Measurements from ENCODE around the gene KRT36. TPM values are rescaled to one million over a fixed set of nuclear protein-coding genes. Genes with fewer than 3 reads are reported as not detected.

Gene KRT36
- total RNA-seq, 4 donors from 2014 or later = 0.38 TPM; not detected in 3

- Histone ChIP-seq H3K4me1 (no peaks in the 10 kb centered on the region), H3K27me3 (peaks cover 0 to 8% (median 0%) of the 10 kb centered on the region in 4 donors), H3K4me3 (no peak overlapping the region), H3K36me3 (no peaks in the 10 kb centered on the region), H3K9me3 (no peaks in the 10 kb centered on the region), H3K27ac (no peak overlapping the region)
- intact Hi-C loops (cut with DNase I) = no loop called here
- TF ChIP-seq CTCF (IDR thresholded peaks at IDR 0.05) = no peak
- TF ChIP-seq POLR2A (IDR thresholded peaks at IDR 0.05) = no peak
- no peak for DNase-seq
- WGBS, 2 donors = 78 to 85% methylated on average over 8 of the region's 8 CpGs
These were observed 4.5 kb downstream of the KRT36 start for GRCh38 chr17:41484920-41485904.

- H3K27ac ChIP-seq = no peak overlapping the region
- intact Hi-C loops (cut with DNase I) = no loop called here
- no peak overlapping the region for H3K4me3 ChIP-seq
- H3K36me3 ChIP-seq = no peaks in the 10 kb centered on the region
- TF ChIP-seq POLR2A (IDR thresholded peaks at IDR 0.05) = no peak
- no peaks in the 10 kb centered on the region for H3K4me1 ChIP-seq
- no peak for DNase-seq
- peaks cover 0 to 8% (median 0%) of the 10 kb centered on the region in 4 donors for H3K27me3 ChIP-seq
- H3K9me3 ChIP-seq = no peaks in the 10 kb centered on the region
- 80 to 94% methylated on average over 3 to 6 of the region's 7 CpGs for WGBS, 2 donors
These were observed 5.5 kb downstream of the KRT36 start for GRCh38 chr17:41483991-41484826.

GRCh38 chr17:41483531-41483930, 6.2 kb downstream of the KRT36 start:
- 85 to 86% methylated on average over 9 of the region's 9 CpGs for WGBS, 2 donors
- H3K4me3 ChIP-seq = no peak overlapping the region
- H3K36me3 ChIP-seq = no peaks in the 10 kb centered on the region
- H3K9me3 ChIP-seq = no peaks in the 10 kb centered on the region
- H3K27ac ChIP-seq = no peak overlapping the region
- DNase-seq = no peak
- no peaks in the 10 kb centered on the region for H3K4me1 ChIP-seq
- no peak for TF ChIP-seq POLR2A (IDR thresholded peaks at IDR 0.05)
- no peak for TF ChIP-seq CTCF (IDR thresholded peaks at IDR 0.05)
- intact Hi-C loops (cut with DNase I) = no loop called here
- H3K27me3 ChIP-seq = peaks cover 0 to 8% (median 0%) of the 10 kb centered on the region in 4 donors

- intact Hi-C loops (cut with DNase I) = no loop called here
- no peak for DNase-seq
- no peak within 1 kb of the TSS for H3K4me3 ChIP-seq
- no peaks in the 10 kb centered on the region for H3K9me3 ChIP-seq
- 94 to 100% methylated on average over 2 of the region's 2 CpGs for WGBS, 2 donors
- H3K27me3 ChIP-seq = no peaks in the 10 kb centered on the region
- no peak within 1 kb of the TSS for H3K27ac ChIP-seq
- no peaks in the 10 kb centered on the region for H3K36me3 ChIP-seq
- no peaks in the 10 kb centered on the region for H3K4me1 ChIP-seq
- TF ChIP-seq POLR2A (IDR thresholded peaks at IDR 0.05) (no peak), CTCF (IDR thresholded peaks at IDR 0.05) (no peak)
These were observed 8.7 kb downstream of the KRT36 start, which contains the start of gene KRT35 for GRCh38 chr17:41481036-41481435. KRT35 (minus strand) TSS chr17:41481151; CDS start chr17:41481097, 54 bp downstream.

DNA sequence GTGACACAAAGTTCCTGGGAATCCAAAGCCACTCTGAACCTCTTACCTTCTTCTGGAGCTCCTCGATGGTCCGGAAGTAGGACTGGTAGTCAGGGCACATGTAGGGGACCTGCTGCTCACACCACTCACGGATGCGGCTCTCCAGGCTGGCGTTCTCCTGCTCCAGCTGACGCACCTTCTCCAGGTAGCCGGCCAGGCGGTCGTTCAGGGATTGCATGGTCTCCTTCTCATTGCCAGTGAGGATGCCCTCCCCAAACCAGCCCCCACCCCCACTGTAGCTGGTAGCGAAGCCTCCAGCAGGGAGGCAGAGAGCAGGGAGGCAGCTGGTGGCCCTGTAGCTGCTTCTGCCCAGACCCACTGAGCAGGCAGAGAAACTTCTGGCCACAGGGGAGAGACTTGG, 9.1 kb downstream of the KRT36 start:
- Histone ChIP-seq H3K27ac (no peak overlapping the region), H3K36me3 (no peaks in the 10 kb centered on the region), H3K9me3 (no peaks in the 10 kb centered on the region), H3K4me3 (no peak overlapping the region), H3K4me1 (no peaks in the 10 kb centered on the region), H3K27me3 (no peaks in the 10 kb centered on the region)
- WGBS, 2 donors = 98% methylated on average over 9 of the region's 10 CpGs; no CpG with 5 or more reads in 1 of the 2 donors
- intact Hi-C loops (cut with DNase I) = no loop called here
- DNase-seq = no peak
- no peak for TF ChIP-seq CTCF (IDR thresholded peaks at IDR 0.05)
- TF ChIP-seq POLR2A (IDR thresholded peaks at IDR 0.05) = no peak
